GM21360 (cell line): Measurements from ENCODE around the gene SLC29A4.
"Not testable (repeated sequence)": the region's sequence is repeated elsewhere in the genome, so short reads cannot be mapped to it uniquely, and the experiment has no call there.

Experiments used
- ATAC-seq: cut with Tn5 transposase; IDR thresholded peaks from one replicate; pipeline ENCODE4 v1.9.1; 2021; ENCODE audit warnings: mild to moderate bottlenecking, moderate library complexity; ENCODE audit not compliant: unreplicated experiment

Gene SLC29A4

GRCh38 chr7:5274441-5274840, 8.3 kb upstream of the SLC29A4 start:
- ATAC-seq: no peak

DNA sequence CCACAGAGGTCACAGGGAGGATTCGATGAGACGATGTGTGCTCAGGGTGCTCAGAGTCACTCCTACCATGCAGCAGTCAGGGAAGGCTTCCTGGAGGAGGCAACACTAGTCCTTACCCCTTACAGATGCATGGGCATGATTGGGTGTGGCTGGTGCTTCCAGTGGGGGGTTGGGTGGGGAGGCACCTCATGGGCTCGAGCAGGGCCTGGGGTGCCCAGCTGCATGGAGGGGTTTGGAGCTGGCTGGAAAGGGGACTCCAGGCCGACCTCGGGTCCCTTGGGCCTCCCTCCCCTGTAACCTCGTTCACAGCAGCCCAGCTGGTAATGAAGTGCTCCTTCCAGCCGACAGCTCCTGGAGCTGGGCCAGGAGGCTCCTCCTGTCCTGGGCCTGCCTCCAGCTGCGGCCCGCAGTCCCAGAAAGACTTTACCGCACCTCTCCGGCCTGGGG, 7.7 kb upstream of the SLC29A4 start:
- ATAC-seq: not testable (repeated sequence)

GRCh38 chr7:5275510-5275909, 7.2 kb upstream of the SLC29A4 start:
- not testable (repeated sequence) for ATAC-seq

DNA sequence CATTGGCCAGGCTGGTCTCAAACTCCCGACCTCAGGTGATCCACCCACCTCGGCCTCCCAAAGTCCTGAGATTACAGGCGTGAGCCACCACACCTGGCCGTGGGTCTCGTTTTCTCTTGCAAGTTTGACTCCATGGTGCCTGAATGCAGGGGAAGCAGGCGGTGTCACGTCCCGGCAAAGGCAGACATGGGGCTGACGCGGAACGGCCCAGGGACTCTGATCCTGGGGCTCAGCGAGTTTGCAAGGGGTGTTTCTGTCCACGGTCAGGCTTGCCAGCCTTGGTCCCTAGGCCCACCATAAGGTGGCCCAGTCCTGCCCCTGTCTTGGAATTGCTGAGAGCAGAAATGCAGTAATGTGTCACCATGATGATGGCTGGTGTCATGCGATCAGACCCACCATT, 6.6 kb upstream of the SLC29A4 start:
- ATAC-seq: not testable (repeated sequence)

- ATAC-seq: no peak
These were observed 6.1 kb upstream of the SLC29A4 start for GRCh38 chr7:5276611-5277010.

DNA sequence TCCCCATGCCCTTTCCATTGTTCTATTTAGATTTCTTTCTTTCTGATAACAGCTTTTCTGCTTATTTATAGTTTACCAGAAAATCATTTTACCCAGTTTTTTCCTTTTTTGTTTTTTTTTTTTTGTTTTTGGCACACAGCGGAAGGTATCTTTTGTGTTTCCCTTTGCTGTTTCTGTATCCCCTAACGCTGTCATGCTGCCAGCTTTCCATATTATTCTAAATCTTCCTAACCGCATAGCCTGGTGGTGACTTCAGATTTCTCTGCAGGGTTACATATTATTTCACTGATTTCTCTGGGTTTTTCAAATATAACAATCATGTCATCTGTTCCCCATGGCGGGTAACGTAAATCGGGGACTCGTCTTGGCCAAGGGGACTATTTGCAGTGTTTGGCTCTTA, 4.0 kb upstream of the SLC29A4 start:
- no peak for ATAC-seq

GRCh38 chr7:5279734-5280133, 3.0 kb upstream of the SLC29A4 start:
- no peak for ATAC-seq

GRCh38 chr7:5281598-5282500, 894 bp upstream of the SLC29A4 start:
- ATAC-seq: not testable (repeated sequence)

DNA sequence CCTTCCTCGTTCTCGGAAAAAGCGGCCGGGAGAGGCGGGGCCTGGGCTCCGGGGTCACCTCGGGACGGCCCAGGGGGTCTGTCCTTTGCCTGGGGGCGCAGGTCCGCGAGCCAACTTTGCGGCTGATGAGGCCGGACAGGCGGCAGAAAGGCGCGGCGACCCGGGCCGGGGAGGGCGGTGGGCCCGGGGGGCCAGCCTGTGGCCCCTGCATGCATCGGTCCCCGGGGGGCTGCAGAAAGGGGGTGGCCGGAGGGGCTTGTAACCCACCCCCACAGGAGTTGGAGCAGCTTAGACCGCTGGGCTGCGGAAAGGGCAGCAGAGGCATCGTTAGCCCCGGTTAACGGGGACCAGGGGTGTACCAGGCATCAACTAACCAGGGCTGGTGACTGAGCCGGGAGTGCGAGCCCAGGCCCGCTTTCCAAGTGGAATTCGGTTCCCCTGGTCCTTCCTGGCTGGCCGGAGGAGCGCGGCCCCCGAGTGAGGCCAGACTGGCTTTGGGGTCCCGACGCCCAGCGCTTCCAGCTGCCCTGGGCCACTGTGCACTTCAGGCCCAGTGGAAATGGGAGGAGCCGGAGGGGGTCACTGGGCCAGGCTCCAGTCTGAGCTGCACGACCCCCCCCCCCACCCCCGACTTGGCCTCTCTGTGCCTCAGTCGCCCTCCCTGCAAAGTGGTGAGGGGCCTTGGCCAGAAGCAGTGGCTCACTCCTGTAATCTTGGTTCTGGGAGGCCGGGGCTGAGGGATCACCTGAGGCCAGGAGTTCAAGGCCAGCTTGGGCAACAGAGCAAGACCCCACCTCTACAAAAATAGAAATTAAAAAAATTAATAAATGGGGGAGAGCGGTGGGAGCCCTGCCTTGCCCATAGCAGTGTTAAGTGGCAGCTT, 919 bp downstream of the SLC29A4 start:
- no peak for ATAC-seq

DNA sequence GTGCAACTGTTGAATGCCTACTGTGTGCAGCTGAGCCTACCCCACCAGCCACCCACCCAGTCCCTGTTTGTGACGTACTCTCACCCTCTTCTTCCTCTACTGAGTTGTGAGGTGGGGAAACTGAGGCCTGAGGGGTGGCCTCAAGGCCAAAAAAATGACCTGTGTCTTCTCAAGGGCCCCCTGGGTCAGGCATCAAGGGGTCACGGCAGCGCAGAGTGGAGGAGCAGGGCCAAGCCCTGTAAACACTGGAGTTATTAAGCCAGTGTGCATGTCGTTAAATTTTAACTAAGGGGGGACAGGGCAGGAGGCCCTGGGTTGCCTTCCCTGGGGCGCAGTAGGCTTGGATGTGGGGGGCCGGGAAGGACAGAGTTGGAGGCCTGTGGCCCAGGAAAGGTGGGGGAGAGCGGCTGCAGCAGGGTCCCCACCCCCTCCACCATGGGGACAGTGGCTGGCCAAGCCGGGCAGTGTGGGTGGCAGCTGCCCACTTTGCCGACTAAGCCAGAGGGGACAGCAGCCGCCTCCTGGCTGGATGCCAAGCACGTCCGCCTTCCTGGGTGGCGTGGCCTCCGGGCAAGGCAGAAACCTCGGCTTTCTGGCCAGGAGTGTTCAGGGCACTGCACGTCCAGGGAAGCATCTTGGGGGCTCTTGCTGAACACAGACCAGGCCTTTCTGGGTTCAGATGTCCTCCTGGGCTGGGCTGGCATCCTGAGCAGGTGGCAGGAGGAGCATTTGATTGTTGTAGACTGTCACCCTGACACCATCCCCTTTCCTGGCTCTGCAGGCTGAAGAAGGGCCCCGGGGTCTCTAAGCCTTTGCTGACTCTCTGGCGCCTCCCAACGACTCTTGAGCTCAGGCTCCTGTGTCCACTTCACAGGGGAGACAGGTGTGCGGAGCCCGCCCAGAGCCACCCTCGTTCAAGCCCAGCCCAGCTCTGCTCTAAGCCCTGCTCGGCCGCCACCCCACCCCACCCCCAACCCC, 1.9 kb downstream of the SLC29A4 start:
- no peak for ATAC-seq

DNA sequence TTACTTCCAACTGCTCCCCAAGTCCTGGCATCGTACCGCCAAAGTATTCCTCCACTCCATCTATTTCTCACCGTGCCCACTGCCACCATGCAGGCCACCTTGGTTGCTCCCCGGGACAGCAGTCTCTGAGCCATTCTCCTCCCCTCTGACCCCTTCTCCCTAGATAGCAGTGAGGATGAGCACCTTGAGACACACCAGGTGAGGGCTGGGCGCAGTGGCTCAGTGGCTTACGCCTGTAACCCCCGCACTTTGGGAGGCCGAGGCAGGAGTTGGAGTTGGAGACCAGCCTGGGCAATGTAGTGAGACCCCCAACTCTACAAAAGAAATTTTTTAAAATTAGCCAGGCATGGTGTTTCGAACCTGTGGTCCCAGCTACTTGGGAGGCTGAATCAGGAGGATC, 4.2 kb downstream of the SLC29A4 start:
- ATAC-seq: no peak

- not testable (repeated sequence) for ATAC-seq
These were observed 4.6 kb downstream of the SLC29A4 start for GRCh38 chr7:5287373-5287772.

DNA sequence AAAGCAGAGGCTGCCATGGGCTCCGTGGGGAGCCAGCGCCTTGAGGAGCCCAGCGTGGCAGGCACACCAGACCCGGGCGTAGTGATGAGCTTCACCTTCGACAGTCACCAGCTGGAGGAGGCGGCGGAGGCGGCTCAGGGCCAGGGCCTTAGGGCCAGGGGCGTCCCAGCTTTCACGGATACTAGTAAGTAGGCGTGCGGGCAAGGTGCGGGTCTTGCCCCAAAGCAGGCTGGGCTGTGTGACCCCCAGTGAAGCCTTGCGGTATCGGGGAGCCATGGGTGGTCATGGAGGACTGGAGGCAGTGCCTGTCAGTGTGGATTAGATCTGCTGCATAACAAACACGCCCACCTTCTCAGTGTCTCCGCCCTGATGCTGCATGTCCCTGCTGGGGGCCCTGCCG, 5.1 kb downstream of the SLC29A4 start:
- ATAC-seq: no peak

- ATAC-seq: not testable (repeated sequence)
These were observed 5.8 kb downstream of the SLC29A4 start for GRCh38 chr7:5288560-5288959.

GRCh38 chr7:5289355-5289754, 6.6 kb downstream of the SLC29A4 start:
- no peak for ATAC-seq

- ATAC-seq: no peak
These were observed 8.6 kb downstream of the SLC29A4 start for GRCh38 chr7:5291301-5291700.

DNA sequence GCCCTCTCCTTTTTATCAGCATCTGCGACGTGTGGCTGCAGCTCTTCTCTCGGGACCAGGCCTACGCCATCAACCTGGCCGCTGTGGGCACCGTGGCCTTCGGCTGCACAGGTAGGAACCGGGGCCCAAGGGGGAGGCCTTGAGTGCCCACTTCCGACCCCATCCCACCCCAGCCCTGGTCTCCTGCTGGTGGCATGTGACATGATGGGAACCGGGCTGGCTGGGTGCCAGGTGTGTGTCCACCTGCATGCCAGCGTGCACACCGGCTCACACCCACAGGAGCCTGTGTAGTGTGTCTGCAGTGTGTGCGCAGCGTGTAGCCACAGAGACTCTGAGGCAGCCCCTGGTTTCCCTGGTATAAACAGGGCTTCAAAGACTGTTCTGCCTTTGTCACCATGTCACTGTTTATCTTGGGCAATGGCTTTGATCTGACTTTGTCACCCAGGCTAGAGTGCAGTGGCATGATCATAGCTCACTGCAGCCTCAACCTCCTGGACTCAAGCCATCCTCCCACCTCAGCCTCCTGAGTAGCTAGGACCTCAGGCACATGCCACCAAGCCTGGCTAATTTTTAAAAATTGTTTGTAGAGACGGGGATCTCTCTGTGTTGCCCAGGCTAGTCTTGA, 9.1 kb downstream of the SLC29A4 start:
- ATAC-seq: not testable (repeated sequence)

DNA sequence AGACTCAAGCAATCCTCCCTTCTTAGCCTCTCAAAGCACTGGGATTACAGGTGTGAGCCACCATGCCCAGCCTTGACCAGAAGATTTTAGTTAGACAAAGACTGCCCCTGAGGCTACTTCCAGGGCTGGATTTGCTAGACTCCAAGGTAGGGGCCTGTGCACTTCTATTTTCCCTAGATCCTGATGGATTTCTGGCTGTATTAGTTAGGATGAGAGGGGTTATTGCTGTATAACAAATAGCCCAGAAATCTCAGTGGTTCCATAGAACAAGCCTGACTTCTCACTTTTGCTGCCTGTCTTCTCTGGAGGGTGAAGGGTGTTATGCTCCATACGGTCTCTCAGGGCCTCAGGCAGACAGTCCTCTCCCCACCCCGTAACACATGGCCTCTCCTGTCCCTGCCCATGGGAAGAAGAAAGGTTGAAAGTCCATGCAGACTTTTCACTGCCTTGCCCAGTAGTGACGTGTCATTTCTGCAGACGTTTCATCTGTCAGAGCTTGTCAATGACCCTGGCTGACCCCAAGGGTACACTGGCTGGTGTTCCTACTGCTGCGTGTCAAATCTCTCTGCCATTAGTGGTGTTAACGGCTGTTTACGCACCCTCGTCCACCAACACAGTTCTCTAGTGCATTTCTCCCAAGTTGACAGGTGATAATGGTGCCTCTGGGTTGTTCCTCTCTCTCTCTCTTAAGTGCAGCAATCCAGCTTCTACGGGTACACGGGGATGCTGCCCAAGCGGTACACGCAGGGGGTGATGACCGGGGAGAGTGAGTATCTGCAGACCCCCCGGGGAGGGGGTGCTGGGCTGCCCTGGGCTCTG, 11.6 kb downstream of the SLC29A4 start:
- ATAC-seq: no peak
